GM19397 (cell line): ENCODE measurements around the gene FAM72D.
"Not testable (repeated sequence)": the region's sequence is repeated elsewhere in the genome, so short reads cannot be mapped to it uniquely, and the experiment has no call there.

Experiments used
- ATAC-seq: cut with Tn5 transposase; IDR thresholded peaks from one replicate; pipeline ENCODE4 v1.9.1; 2021; ENCODE audit warnings: mild to moderate bottlenecking, moderate library complexity; ENCODE audit not compliant: unreplicated experiment

Gene FAM72D

GRCh38 chr1:145082483-145083255 is 13.1 kb upstream of the FAM72D start:
- not testable (repeated sequence) for ATAC-seq

GRCh38 chr1:145093517-145094149 is 2.1 kb upstream of the FAM72D start:
- ATAC-seq: not testable (repeated sequence)

GRCh38 chr1:145094655-145095211 is 1.0 kb upstream of the FAM72D start:
- peak; percentile 6 for ATAC-seq

- not testable (repeated sequence) for ATAC-seq
Observed at GRCh38 chr1:145101725-145102124, 6.0 kb downstream of the FAM72D start.

- ATAC-seq: not testable (repeated sequence)
Observed at GRCh38 chr1:145103294-145103693, 7.5 kb downstream of the FAM72D start.

- ATAC-seq: not testable (repeated sequence)
Observed at GRCh38 chr1:145111674-145112073, 15.9 kb downstream of the FAM72D start.

GRCh38 chr1:145112703-145113102 is 16.9 kb downstream of the FAM72D start:
- not testable (repeated sequence) for ATAC-seq

GRCh38 chr1:145114560-145115057 is 18.8 kb downstream of the FAM72D start:
- ATAC-seq: not testable (repeated sequence)

- not testable (repeated sequence) for ATAC-seq
Observed at GRCh38 chr1:145115587-145116493, 20.1 kb downstream of the FAM72D start.

GRCh38 chr1:145119842-145120241 is 24.1 kb downstream of the FAM72D start:
- not testable (repeated sequence) for ATAC-seq

- not testable (repeated sequence) for ATAC-seq
Observed at GRCh38 chr1:145122344-145123061, 26.7 kb downstream of the FAM72D start.

- ATAC-seq: not testable (repeated sequence)
Observed at GRCh38 chr1:145123062-145123395, 27.3 kb downstream of the FAM72D start.

GRCh38 chr1:145123992-145124641 is 28.3 kb downstream of the FAM72D start:
- ATAC-seq: not testable (repeated sequence)

GRCh38 chr1:145125112-145125511 is 29.3 kb downstream of the FAM72D start:
- not testable (repeated sequence) for ATAC-seq

- not testable (repeated sequence) for ATAC-seq
Observed at GRCh38 chr1:145127144-145127543, 31.4 kb downstream of the FAM72D start.

- not testable (repeated sequence) for ATAC-seq
Observed at GRCh38 chr1:145128697-145129469, 33.1 kb downstream of the FAM72D start.

- not testable (repeated sequence) for ATAC-seq
Observed at GRCh38 chr1:145134476-145134875, 38.7 kb downstream of the FAM72D start.

GRCh38 chr1:145140549-145140948 is 44.8 kb downstream of the FAM72D start:
- not testable (repeated sequence) for ATAC-seq
